ENCODE results near the gene CNTN4. TPM values are rescaled to one million over a fixed set of nuclear protein-coding genes. Genes with fewer than 3 reads are reported as not detected.

Gene CNTN4
- total and polyA plus RNA-seq, 2 experiments from 2014 or later, result 0.91 to 4.0 TPM

GRCh38 chr3:2659896-2660295 is 561.2 kb downstream of the CNTN4 start (continued):
- no peak for TF ChIP-seq CREB1 (CRISPR knock-in tag; IDR thresholded peaks at IDR 0.05; ENCODE audit: low read depth)
- no peak for TF ChIP-seq ZNF114 (CRISPR knock-in tag; IDR thresholded peaks at IDR 0.05)
- TF ChIP-seq EZH2phosphoT487 (IDR thresholded peaks at IDR 0.05; ENCODE audit: unreplicated experiment), result no peak
- no peak for TF ChIP-seq POLR2AphosphoS5 (IDR thresholded peaks at IDR 0.05; ENCODE audit: low read depth)
- TF ChIP-seq EZH2 (IDR thresholded peaks at IDR 0.05; ENCODE audit: low read depth, unreplicated experiment), result no peak

DNA sequence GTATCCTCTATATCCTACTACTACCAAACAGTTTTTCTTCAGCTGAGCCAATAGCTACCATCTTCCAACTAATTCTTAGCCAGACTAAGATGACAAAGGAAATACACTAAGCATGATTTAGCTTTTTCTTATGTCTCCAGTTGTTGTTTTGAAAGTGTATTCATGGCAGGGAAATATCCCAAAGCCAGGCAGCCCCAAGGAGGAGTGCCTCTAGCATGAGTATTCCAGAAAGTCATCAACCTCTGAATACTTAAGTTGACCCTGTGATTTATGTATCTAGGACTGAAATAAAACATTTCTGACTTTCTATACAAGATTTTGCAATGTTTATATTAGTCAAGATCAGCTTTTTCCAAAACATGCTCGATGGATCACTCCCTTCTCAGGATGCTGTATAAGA is 562.4 kb downstream of the CNTN4 start:
- no peaks in the 10 kb centered on the region for H3K9me2 ChIP-seq (ENCODE audit: insufficient read depth)

More for the DNA sequence above, 562.4 kb downstream of the CNTN4 start:
- H4K20me1 ChIP-seq (replicated peaks; ENCODE audit: insufficient read depth), result no peaks in the 10 kb centered on the region
- no peak for ATAC-seq
- no peaks in the 10 kb centered on the region for H3K79me2 ChIP-seq (replicated peaks; ENCODE audit: insufficient read depth)
- H3K27ac Mint-ChIP-seq, result no peak overlapping the region
- no peak overlapping the region for H3K4me2 ChIP-seq
- no peaks in the 10 kb centered on the region for H3K36me3 ChIP-seq (ENCODE audit: insufficient read depth)
- no peak overlapping the region for H3K4me3 ChIP-seq
- TF ChIP-seq ETS1 (IDR thresholded peaks at IDR 0.05) (no peak), EZH2 (IDR thresholded peaks at IDR 0.05; ENCODE audit: low read depth, unreplicated experiment) (no peak), JUNB (IDR thresholded peaks at IDR 0.05; ENCODE audit: unreplicated experiment) (no peak), CREB1 (CRISPR knock-in tag; IDR thresholded peaks at IDR 0.05; ENCODE audit: low read depth) (no peak), EZH2phosphoT487 (IDR thresholded peaks at IDR 0.05; ENCODE audit: unreplicated experiment) (no peak), NANOG (IDR thresholded peaks at IDR 0.05; ENCODE audit: borderline replicate concordance) (no peak), ZNF114 (CRISPR knock-in tag; IDR thresholded peaks at IDR 0.05) (no peak), ZNF331 (CRISPR knock-in tag; IDR thresholded peaks at IDR 0.05; ENCODE audit: low read depth) (no peak), POLR2AphosphoS5 (IDR thresholded peaks at IDR 0.05; ENCODE audit: low read depth) (no peak), STAT1 (IDR thresholded peaks at IDR 0.05; ENCODE audit: unreplicated experiment) (no peak)
- TF ChIP-seq, protein P1, sequence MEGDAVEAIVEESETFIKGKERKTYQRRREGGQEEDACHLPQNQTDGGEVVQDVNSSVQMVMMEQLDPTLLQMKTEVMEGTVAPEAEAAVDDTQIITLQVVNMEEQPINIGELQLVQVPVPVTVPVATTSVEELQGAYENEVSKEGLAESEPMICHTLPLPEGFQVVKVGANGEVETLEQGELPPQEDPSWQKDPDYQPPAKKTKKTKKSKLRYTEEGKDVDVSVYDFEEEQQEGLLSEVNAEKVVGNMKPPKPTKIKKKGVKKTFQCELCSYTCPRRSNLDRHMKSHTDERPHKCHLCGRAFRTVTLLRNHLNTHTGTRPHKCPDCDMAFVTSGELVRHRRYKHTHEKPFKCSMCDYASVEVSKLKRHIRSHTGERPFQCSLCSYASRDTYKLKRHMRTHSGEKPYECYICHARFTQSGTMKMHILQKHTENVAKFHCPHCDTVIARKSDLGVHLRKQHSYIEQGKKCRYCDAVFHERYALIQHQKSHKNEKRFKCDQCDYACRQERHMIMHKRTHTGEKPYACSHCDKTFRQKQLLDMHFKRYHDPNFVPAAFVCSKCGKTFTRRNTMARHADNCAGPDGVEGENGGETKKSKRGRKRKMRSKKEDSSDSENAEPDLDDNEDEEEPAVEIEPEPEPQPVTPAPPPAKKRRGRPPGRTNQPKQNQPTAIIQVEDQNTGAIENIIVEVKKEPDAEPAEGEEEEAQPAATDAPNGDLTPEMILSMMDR (conservative IDR thresholded peaks at IDR 0.05; ENCODE audit: low read depth in 2 of 2), result no peak
- TF ChIP-seq, protein P2, sequence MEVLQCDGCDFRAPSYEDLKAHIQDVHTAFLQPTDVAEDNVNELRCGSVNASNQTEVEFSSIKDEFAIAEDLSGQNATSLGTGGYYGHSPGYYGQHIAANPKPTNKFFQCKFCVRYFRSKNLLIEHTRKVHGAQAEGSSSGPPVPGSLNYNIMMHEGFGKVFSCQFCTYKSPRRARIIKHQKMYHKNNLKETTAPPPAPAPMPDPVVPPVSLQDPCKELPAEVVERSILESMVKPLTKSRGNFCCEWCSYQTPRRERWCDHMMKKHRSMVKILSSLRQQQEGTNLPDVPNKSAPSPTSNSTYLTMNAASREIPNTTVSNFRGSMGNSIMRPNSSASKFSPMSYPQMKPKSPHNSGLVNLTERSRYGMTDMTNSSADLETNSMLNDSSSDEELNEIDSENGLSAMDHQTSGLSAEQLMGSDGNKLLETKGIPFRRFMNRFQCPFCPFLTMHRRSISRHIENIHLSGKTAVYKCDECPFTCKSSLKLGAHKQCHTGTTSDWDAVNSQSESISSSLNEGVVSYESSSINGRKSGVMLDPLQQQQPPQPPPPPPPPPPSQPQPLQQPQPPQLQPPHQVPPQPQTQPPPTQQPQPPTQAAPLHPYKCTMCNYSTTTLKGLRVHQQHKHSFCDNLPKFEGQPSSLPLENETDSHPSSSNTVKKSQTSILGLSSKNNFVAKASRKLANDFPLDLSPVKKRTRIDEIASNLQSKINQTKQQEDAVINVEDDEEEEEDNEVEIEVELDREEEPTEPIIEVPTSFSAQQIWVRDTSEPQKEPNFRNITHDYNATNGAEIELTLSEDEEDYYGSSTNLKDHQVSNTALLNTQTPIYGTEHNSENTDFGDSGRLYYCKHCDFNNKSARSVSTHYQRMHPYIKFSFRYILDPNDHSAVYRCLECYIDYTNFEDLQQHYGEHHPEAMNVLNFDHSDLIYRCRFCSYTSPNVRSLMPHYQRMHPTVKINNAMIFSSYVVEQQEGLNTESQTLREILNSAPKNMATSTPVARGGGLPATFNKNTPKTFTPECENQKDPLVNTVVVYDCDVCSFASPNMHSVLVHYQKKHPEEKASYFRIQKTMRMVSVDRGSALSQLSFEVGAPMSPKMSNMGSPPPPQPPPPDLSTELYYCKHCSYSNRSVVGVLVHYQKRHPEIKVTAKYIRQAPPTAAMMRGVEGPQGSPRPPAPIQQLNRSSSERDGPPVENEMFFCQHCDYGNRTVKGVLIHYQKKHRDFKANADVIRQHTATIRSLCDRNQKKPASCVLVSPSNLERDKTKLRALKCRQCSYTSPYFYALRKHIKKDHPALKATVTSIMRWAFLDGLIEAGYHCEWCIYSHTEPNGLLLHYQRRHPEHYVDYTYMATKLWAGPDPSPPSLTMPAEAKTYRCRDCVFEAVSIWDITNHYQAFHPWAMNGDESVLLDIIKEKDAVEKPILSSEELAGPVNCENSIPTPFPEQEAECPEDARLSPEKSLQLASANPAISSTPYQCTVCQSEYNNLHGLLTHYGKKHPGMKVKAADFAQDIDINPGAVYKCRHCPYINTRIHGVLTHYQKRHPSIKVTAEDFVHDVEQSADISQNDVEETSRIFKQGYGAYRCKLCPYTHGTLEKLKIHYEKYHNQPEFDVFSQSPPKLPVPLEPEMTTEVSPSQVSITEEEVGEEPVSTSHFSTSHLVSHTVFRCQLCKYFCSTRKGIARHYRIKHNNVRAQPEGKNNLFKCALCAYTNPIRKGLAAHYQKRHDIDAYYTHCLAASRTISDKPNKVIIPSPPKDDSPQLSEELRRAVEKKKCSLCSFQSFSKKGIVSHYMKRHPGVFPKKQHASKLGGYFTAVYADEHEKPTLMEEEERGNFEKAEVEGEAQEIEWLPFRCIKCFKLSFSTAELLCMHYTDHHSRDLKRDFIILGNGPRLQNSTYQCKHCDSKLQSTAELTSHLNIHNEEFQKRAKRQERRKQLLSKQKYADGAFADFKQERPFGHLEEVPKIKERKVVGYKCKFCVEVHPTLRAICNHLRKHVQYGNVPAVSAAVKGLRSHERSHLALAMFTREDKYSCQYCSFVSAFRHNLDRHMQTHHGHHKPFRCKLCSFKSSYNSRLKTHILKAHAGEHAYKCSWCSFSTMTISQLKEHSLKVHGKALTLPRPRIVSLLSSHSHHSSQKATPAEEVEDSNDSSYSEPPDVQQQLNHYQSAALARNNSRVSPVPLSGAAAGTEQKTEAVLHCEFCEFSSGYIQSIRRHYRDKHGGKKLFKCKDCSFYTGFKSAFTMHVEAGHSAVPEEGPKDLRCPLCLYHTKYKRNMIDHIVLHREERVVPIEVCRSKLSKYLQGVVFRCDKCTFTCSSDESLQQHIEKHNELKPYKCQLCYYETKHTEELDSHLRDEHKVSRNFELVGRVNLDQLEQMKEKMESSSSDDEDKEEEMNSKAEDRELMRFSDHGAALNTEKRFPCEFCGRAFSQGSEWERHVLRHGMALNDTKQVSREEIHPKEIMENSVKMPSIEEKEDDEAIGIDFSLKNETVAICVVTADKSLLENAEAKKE (CRISPR knock-in tag; IDR thresholded peaks at IDR 0.05), result no peak
- TF ChIP-seq, protein P3, sequence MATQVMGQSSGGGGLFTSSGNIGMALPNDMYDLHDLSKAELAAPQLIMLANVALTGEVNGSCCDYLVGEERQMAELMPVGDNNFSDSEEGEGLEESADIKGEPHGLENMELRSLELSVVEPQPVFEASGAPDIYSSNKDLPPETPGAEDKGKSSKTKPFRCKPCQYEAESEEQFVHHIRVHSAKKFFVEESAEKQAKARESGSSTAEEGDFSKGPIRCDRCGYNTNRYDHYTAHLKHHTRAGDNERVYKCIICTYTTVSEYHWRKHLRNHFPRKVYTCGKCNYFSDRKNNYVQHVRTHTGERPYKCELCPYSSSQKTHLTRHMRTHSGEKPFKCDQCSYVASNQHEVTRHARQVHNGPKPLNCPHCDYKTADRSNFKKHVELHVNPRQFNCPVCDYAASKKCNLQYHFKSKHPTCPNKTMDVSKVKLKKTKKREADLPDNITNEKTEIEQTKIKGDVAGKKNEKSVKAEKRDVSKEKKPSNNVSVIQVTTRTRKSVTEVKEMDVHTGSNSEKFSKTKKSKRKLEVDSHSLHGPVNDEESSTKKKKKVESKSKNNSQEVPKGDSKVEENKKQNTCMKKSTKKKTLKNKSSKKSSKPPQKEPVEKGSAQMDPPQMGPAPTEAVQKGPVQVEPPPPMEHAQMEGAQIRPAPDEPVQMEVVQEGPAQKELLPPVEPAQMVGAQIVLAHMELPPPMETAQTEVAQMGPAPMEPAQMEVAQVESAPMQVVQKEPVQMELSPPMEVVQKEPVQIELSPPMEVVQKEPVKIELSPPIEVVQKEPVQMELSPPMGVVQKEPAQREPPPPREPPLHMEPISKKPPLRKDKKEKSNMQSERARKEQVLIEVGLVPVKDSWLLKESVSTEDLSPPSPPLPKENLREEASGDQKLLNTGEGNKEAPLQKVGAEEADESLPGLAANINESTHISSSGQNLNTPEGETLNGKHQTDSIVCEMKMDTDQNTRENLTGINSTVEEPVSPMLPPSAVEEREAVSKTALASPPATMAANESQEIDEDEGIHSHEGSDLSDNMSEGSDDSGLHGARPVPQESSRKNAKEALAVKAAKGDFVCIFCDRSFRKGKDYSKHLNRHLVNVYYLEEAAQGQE (IDR thresholded peaks at IDR 0.05; ENCODE audit: unreplicated experiment), result no peak
- no peak overlapping the region for H3K4me3 Mint-ChIP-seq
- no peak for DNase-seq (ENCODE audit: low spot score)
- no peak overlapping the region for H2AFZ ChIP-seq
- H3K36me3 Mint-ChIP-seq (ENCODE audit: low read depth), result peaks cover 26% of the 10 kb centered on the region
- H3K27ac ChIP-seq (ENCODE audit: low read depth), result no peak overlapping the region
- H3K4me1 ChIP-seq (ENCODE audit: insufficient read depth), result peaks cover 9% of the 10 kb centered on the region; the same call in 1 of the 2 replicates
- no peaks in the 10 kb centered on the region for H3K27me3 ChIP-seq (ENCODE audit: insufficient read depth)
- H3K27me3 Mint-ChIP-seq (ENCODE audit: insufficient read depth, low read depth, poor library complexity), result peaks cover 3% of the 10 kb centered on the region
- no peaks in the 10 kb centered on the region for H3K4me1 Mint-ChIP-seq
- no peaks in the 10 kb centered on the region for H3F3A ChIP-seq (replicated peaks; ENCODE audit: low read depth)
- peaks cover 99% of the 10 kb centered on the region for H3K9me3 Mint-ChIP-seq

Measured in GM23338 (cell line).